Kidney (tissue), 14 donors: ENCODE measurements around the gene ZER1. TPM values are rescaled to one million over a fixed set of nuclear protein-coding genes. Genes with fewer than 3 reads are reported as not detected.
A peak's percentile ranks its signal among the peaks of the same experiment; 100 is the strongest.
"Not testable (repeated sequence)": the region's sequence is repeated elsewhere in the genome, so short reads cannot be mapped to it uniquely, and the experiment has no call there.

Source experiments
- DNase-seq, 5 donors: peaks; one replicate each; pipeline ENCODE4 v3.0.0-alpha.2; 2013 to 2020
- FAIRE-seq: peaks from 2 replicates; lab custom pipeline; 2012; peaks lifted over from hg19 to GRCh38; lab: Jason Lieb, UNC
- H3K27ac ChIP-seq, 2 donors: one replicate each; pipeline ENCODE4 v1.7.0; 2013; ENCODE audit warnings: low read depth in 2 of 2, low read length in 2 of 2, inconsistent platforms in 1 of 2
- H3K27me3 ChIP-seq: one replicate; pipeline ENCODE4 v1.7.1; 2013; ENCODE audit warnings: low read length, inconsistent platforms; ENCODE audit not compliant: control insufficient read depth, insufficient read depth
- H3K36me3 ChIP-seq, 3 donors: one replicate each; pipeline versions ENCODE4 v1.7.0 to v1.7.1; 2013; ENCODE audit warnings: low read length in 3 of 3, control low read depth in 1 of 3, inconsistent platforms in 1 of 3; ENCODE audit not compliant: insufficient read depth in 3 of 3, control insufficient read depth in 2 of 3
- H3K4me1 ChIP-seq, 3 donors: one replicate each; pipeline versions ENCODE4 v1.7.0 to v1.7.1; 2013; ENCODE audit warnings: low read length in 3 of 3, inconsistent platforms in 1 of 3, low read depth in 1 of 3; ENCODE audit not compliant: control insufficient read depth in 2 of 3, insufficient read depth in 2 of 3
- H3K4me3 ChIP-seq, 3 donors: one replicate each; pipeline versions ENCODE4 v1.7.0 to v1.8.1; 2013; ENCODE audit warnings: low read length in 3 of 3, control low read depth in 1 of 3, inconsistent platforms in 1 of 3
- H3K9ac ChIP-seq, 3 donors: one replicate each; pipeline versions ENCODE4 v1.7.0 to v1.7.1; 2013; ENCODE audit warnings: low read length in 3 of 3, control low read depth in 1 of 3, inconsistent platforms in 1 of 3
- H3K9me3 ChIP-seq, 3 donors: one replicate each; pipeline versions ENCODE4 v1.7.0 to v1.7.1; 2013; ENCODE audit warnings: low read length in 3 of 3, control low read depth in 1 of 3, inconsistent platforms in 1 of 3; ENCODE audit not compliant: control insufficient read depth in 2 of 3, insufficient read depth in 1 of 3
- CTCF ChIP-seq: IDR thresholded peaks from 3 replicates; pipeline ENCODE4 v1.5.1; 2012; ENCODE audit warnings: mild to moderate bottlenecking, moderate library complexity, borderline replicate concordance; ENCODE audit not compliant: insufficient read depth; ENCODE audit errors: extremely low read depth
- intact Hi-C: fragments of 100-400 bp; cut with DNase I; formaldehyde crosslinking; loops from one replicate; pipeline ENCODE4 v1.11.1; 2022
- polyA plus RNA-seq: library from polyadenylated mRNA; stranded (reverse); fragments of 350-450 nt; fragmentation: Illumina TruSeq; extraction: RNeasy Lipid Tissue Mini Kit (QIAGEN cat#74804); gene quantifications from one replicate; pipeline ENCODE4 v1.2.3, GENCODE V29; 2014; ENCODE audit warnings: low read depth, low replicate concordance; ENCODE audit not compliant: insufficient read depth
- total RNA-seq: library from RNA; stranded (reverse); fragmentation: NEBNext Ultra II Directional; extraction: Animal tissue kit (Norgen Biotek cat#: 25700); gene quantifications from one replicate; pipeline ENCODE4 v1.2.1, GENCODE V29; 2021
- donor health status: control.
- donor health status: control.
- donor health status: control.
- donor health status: control.
- donor health status: control.
- donor health status: DM: yes; HTN: yes; CAD: no.
- donor health status: Normal renal cell carcinoma (clear cell type).

Gene ZER1
- total and polyA plus RNA-seq, 2 donors from 2014 or later: 31.1 to 43.2 TPM

GRCh38 chr9:128701227-128701854, 70.4 kb downstream of the ZER1 start:
- no peak for FAIRE-seq
- Histone ChIP-seq H3K9me3 (no peaks in the 10 kb centered on the region), H3K4me1 (peaks cover 0 to 3% (median 0%) of the 10 kb centered on the region in 3 donors), H3K36me3 (no peaks in the 10 kb centered on the region), H3K4me3 (no peak overlapping the region), H3K27me3 (no peaks in the 10 kb centered on the region), H3K9ac (no peak overlapping the region), H3K27ac (no peak overlapping the region)
- intact Hi-C loops: no loop called here
- DNase-seq: peak in 3 of 5 donors; percentile 25 to 50 (median 39)
- no peak for TF ChIP-seq CTCF

GRCh38 chr9:128699096-128699795, 72.5 kb downstream of the ZER1 start:
- intact Hi-C loops, H3K4me3 ChIP-seq, H3K27ac ChIP-seq, H3K9me3 ChIP-seq, H3K27me3 ChIP-seq, H3K36me3 ChIP-seq, H3K9ac ChIP-seq, FAIRE-seq, H3K4me1 ChIP-seq: not testable (repeated sequence)
- DNase-seq: peak in 1 of 5 donors; percentile 51

GRCh38 chr9:128696923-128697707, 74.6 kb downstream of the ZER1 start:
- intact Hi-C loops: no loop called here
- peak in 1 of 5 donors; percentile 7 for DNase-seq
- no peak for TF ChIP-seq CTCF
- Histone ChIP-seq H3K4me1 (peaks cover 0 to 3% (median 0%) of the 10 kb centered on the region in 3 donors), H3K27ac (no peak overlapping the region), H3K9ac (no peak overlapping the region), H3K4me3 (no peak overlapping the region), H3K36me3 (peaks cover 6 to 27% (median 12%) of the 10 kb centered on the region in 3 donors), H3K9me3 (no peaks in the 10 kb centered on the region), H3K27me3 (no peaks in the 10 kb centered on the region)
- no peak for FAIRE-seq

- no peak overlapping the region for H3K4me3 ChIP-seq
- H3K36me3 ChIP-seq: peaks cover 13 to 34% (median 16%) of the 10 kb centered on the region in 3 donors
- intact Hi-C loops: no loop called here
- no peak for FAIRE-seq
- H3K27me3 ChIP-seq: no peaks in the 10 kb centered on the region
- H3K4me1 ChIP-seq: peaks cover 4 to 10% (median 5%) of the 10 kb centered on the region in 3 donors
- no peak overlapping the region for H3K27ac ChIP-seq
- no peaks in the 10 kb centered on the region for H3K9me3 ChIP-seq
- no peak for TF ChIP-seq CTCF
- no peak for DNase-seq
- no peak overlapping the region for H3K9ac ChIP-seq
Measured at GRCh38 chr9:128694344-128694743, 77.4 kb downstream of the ZER1 start.

GRCh38 chr9:128693738-128694137, 78.0 kb downstream of the ZER1 start:
- Histone ChIP-seq H3K36me3 (peaks cover 13 to 34% (median 16%) of the 10 kb centered on the region in 3 donors), H3K4me1 (peaks cover 4 to 10% (median 5%) of the 10 kb centered on the region in 3 donors)
- FAIRE-seq, H3K9me3 ChIP-seq, H3K4me3 ChIP-seq, H3K27ac ChIP-seq, DNase-seq, intact Hi-C loops, H3K27me3 ChIP-seq, H3K9ac ChIP-seq: not testable (repeated sequence)
